ENCODE measurements around the gene UHMK1.

DNA sequence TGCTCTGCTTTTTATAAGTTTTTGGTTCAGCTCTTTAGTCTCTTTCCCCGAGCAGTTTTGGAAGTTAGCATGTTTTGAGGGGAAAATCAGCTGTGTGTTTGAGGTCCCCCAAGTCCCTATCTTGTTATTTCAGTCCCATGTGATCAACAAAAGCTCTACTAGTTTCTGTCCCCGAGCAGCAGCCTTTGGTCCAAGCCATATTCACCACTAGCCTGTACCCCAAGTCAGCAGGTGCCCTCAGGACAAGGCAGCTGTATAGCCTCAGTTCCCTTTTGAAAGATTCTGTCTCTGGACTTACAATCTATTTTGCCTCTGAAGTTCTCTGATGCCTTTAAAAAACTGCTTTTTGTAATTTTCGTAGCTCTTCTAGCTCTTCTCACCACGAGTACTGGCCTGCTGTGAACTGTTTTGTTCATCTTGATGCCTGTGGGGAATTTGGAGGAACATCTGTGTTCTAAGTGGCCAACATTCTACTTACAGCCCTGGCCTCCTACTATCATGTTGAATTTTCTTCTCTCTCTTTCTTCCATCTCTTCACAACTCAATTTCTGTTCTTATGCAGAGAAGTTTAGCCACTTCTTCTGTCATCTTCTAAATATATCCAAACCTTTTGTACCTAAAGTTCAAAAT, 80.6 kb downstream of the UHMK1 start:
- no peak for TF ChIP-seq ZBTB33 (IDR thresholded peaks at IDR 0.05; ENCODE audit: extremely low read depth, insufficient replicate concordance, low read length)
- TF ChIP-seq CBX3 (IDR thresholded peaks at IDR 0.05; ENCODE audit: low read depth), result no peak
- TF ChIP-seq ATF3 (IDR thresholded peaks at IDR 0.05), result no peak
- no peak for TF ChIP-seq POLR2AphosphoS5 (IDR thresholded peaks at IDR 0.05; ENCODE audit: low read depth, low read length)

Measured in HCT116 (cell line).